Superior temporal gyrus (tissue), 1 donor: ENCODE results near the gene ACTN1.

Source experiments
- DNase-seq: peaks from one replicate; pipeline ENCODE4 v3.0.0-alpha.2; 2016; ENCODE audit errors: extremely low spot score

The ACTN1 gene

GRCh38 chr14:68951800-68952530 is 27.1 kb downstream of the ACTN1 start:
- no peak for DNase-seq

- no peak for DNase-seq
Measured at GRCh38 chr14:68951035-68951797, 27.9 kb downstream of the ACTN1 start.

- no peak for DNase-seq
Measured at GRCh38 chr14:68950111-68950510, 29.0 kb downstream of the ACTN1 start.

- no peak for DNase-seq
Measured at GRCh38 chr14:68949601-68949965, 29.5 kb downstream of the ACTN1 start.

GRCh38 chr14:68948686-68949600 is 30.2 kb downstream of the ACTN1 start:
- no peak for DNase-seq

GRCh38 chr14:68947802-68948201 is 31.3 kb downstream of the ACTN1 start:
- no peak for DNase-seq

GRCh38 chr14:68946489-68946822 is 32.6 kb downstream of the ACTN1 start:
- DNase-seq: no peak

GRCh38 chr14:68945585-68946488 is 33.3 kb downstream of the ACTN1 start:
- DNase-seq: no peak

- DNase-seq: no peak
Measured at GRCh38 chr14:68945190-68945584, 33.9 kb downstream of the ACTN1 start.

- no peak for DNase-seq
Measured at GRCh38 chr14:68944162-68944561, 34.9 kb downstream of the ACTN1 start.

- no peak for DNase-seq
Measured at GRCh38 chr14:68943107-68943506, 36.0 kb downstream of the ACTN1 start.

- no peak for DNase-seq
Measured at GRCh38 chr14:68942296-68943035, 36.6 kb downstream of the ACTN1 start.

GRCh38 chr14:68941820-68942219 is 37.3 kb downstream of the ACTN1 start:
- no peak for DNase-seq

GRCh38 chr14:68940614-68941185 is 38.4 kb downstream of the ACTN1 start:
- no peak for DNase-seq

GRCh38 chr14:68939893-68940613 is 39.0 kb downstream of the ACTN1 start:
- no peak for DNase-seq

- no peak for DNase-seq
Measured at GRCh38 chr14:68939181-68939892, 39.8 kb downstream of the ACTN1 start.

- no peak for DNase-seq
Measured at GRCh38 chr14:68938271-68939150, 40.6 kb downstream of the ACTN1 start.
